ENCODE results near the gene ZNF674. TPM values are rescaled to one million over a fixed set of nuclear protein-coding genes. Genes with fewer than 3 reads are reported as not detected.

Gene ZNF674
- total and polyA plus RNA-seq, 9 of the 15 experiments (the other 6 are each of a cell fraction or from before 2014, with no cell fraction given), result 1.2 to 4.7 (median 2.6) TPM

- DNase-seq (ENCODE audit: extremely low read depth in 1 of 4, low spot score in 3 of 4), result no peak
- TF ChIP-seq ZNF639 (CRISPR knock-in tag; conservative IDR thresholded peaks at IDR 0.05 in 1 of 2, IDR thresholded peaks at IDR 0.05 in 1 of 2) (no peak), CCAR2 (IDR thresholded peaks at IDR 0.05; ENCODE audit: low read depth, low read length) (no peak), BHLHE40 (IDR thresholded peaks at IDR 0.05; ENCODE audit: low read length) (no peak), MAFF (IDR thresholded peaks at IDR 0.05; ENCODE audit: low read length) (no peak), ZNF174 (CRISPR knock-in tag; IDR thresholded peaks at IDR 0.05) (no peak), HDAC1 (IDR thresholded peaks at IDR 0.05) (no peak), CTCF (IDR thresholded peaks at IDR 0.05 in 2 of 3, conservative IDR thresholded peaks at IDR 0.05 in 1 of 3; ENCODE audit: insufficient read depth in 2 of 3, low read depth in 1 of 3, low read length in 3 of 3) (no peak), UBTF (IDR thresholded peaks at IDR 0.05; ENCODE audit: borderline replicate concordance in 1 of 2, low read depth in 2 of 2, low read length in 2 of 2) (no peak), TGIF2 (CRISPR knock-in tag; IDR thresholded peaks at IDR 0.05) (no peak), SNAPC5 (CRISPR knock-in tag; IDR thresholded peaks at IDR 0.05) (no peak)
- TF ChIP-seq, protein P1, sequence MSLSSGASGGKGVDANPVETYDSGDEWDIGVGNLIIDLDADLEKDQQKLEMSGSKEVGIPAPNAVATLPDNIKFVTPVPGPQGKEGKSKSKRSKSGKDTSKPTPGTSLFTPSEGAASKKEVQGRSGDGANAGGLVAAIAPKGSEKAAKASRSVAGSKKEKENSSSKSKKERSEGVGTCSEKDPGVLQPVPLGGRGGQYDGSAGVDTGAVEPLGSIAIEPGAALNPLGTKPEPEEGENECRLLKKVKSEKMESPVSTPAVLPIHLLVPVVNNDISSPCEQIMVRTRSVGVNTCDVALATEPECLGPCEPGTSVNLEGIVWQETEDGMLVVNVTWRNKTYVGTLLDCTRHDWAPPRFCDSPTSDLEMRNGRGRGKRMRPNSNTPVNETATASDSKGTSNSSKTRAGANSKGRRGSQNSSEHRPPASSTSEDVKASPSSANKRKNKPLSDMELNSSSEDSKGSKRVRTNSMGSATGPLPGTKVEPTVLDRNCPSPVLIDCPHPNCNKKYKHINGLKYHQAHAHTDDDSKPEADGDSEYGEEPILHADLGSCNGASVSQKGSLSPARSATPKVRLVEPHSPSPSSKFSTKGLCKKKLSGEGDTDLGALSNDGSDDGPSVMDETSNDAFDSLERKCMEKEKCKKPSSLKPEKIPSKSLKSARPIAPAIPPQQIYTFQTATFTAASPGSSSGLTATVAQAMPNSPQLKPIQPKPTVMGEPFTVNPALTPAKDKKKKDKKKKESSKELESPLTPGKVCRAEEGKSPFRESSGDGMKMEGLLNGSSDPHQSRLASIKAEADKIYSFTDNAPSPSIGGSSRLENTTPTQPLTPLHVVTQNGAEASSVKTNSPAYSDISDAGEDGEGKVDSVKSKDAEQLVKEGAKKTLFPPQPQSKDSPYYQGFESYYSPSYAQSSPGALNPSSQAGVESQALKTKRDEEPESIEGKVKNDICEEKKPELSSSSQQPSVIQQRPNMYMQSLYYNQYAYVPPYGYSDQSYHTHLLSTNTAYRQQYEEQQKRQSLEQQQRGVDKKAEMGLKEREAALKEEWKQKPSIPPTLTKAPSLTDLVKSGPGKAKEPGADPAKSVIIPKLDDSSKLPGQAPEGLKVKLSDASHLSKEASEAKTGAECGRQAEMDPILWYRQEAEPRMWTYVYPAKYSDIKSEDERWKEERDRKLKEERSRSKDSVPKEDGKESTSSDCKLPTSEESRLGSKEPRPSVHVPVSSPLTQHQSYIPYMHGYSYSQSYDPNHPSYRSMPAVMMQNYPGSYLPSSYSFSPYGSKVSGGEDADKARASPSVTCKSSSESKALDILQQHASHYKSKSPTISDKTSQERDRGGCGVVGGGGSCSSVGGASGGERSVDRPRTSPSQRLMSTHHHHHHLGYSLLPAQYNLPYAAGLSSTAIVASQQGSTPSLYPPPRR (CRISPR knock-in tag; IDR thresholded peaks at IDR 0.05; ENCODE audit: borderline replicate concordance), result no peak
Observed at GRCh38 chrX:46488712-46489111, 56.5 kb downstream of the ZNF674 start.

More at GRCh38 chrX:46488712-46489111, 56.5 kb downstream of the ZNF674 start:
- H3K4me2 ChIP-seq (ENCODE audit: insufficient read depth, low read length), result no peak overlapping the region
- H2AFZ ChIP-seq (ENCODE audit: low read depth, low read length), result no peak overlapping the region
- intact Hi-C loops (cut with micrococcal nuclease), result no loop called here
- no TSS peak for BruUV-seq (replicated peaks)
- 29% methylated on average over 10 of the region's 10 CpGs for WGBS (ENCODE audit: insufficient coverage, low coverage, missing lambda C conversion rate)
- no peak overlapping the region for H3K9ac ChIP-seq (ENCODE audit: insufficient read depth in 1 of 2, low read depth in 2 of 2, low read length in 2 of 2)
- H3K27me3 ChIP-seq (ENCODE audit: control insufficient read depth in 2 of 2, insufficient read depth in 2 of 2, low read length in 2 of 2), result no peaks in the 10 kb centered on the region
- no peaks in the 10 kb centered on the region for H3K9me3 ChIP-seq (replicated peaks; ENCODE audit: control insufficient read depth, insufficient read depth, low read depth, low read length)
- H4K20me1 ChIP-seq (replicated peaks; ENCODE audit: control insufficient read depth, insufficient read depth, low read length), result no peaks in the 10 kb centered on the region
- in situ Hi-C loops (cut with MboI), result no loop called here
- H3K36me3 ChIP-seq (ENCODE audit: control insufficient read depth, insufficient read depth, low read length), result no peaks in the 10 kb centered on the region
- ChIA-PET CTCF (ENCODE audit: low intra/inter-chr PET ratio) (no interaction called here), POLR2A (no interaction called here)
- H3K79me2 ChIP-seq (ENCODE audit: control insufficient read depth, insufficient read depth, low read length), result no peaks in the 10 kb centered on the region
- H3K4me1 ChIP-seq (replicated peaks in 1 of 2; ENCODE audit: control insufficient read depth in 2 of 2, insufficient read depth in 2 of 2, low read length in 2 of 2), result no peaks in the 10 kb centered on the region; a peak in 1 of 5 replicates
- H3K9me1 ChIP-seq (ENCODE audit: control insufficient read depth, insufficient read depth, low read length), result no peaks in the 10 kb centered on the region
- FAIRE-seq, result no peak
- no peak for ATAC-seq
- no peak overlapping the region for H3K27ac ChIP-seq (ENCODE audit: extremely low read depth, low read depth, low read length)
- no peak overlapping the region for H3K4me3 ChIP-seq

Measured in K562 (cell line).